GM12878 (cell line): Measurements from ENCODE around the gene GRK5. TPM values are rescaled to one million over a fixed set of nuclear protein-coding genes. Genes with fewer than 3 reads are reported as not detected.

Source experiments
- ATAC-seq: fragments of 200-7000 bp; cut with Tn5 transposase; 3 replicates; pipeline ENCODE4 v1.9.1; 2020; ENCODE audit warnings: mild to moderate bottlenecking, moderate library complexity
- BruUV-seq: library from RNA; stranded (reverse); fragments of 400-500 nt; replicated peaks from 2 replicates; lab custom pipeline; 2021; lab: Mats Ljungman, UMichigan
- CTCF ChIA-PET: fragments of 300-600 bp; sonication (Branson Sonifier 250); formaldehyde crosslinking; extraction: SDS; loops from one replicate; lab custom pipeline; 2021; ENCODE audit warnings: inconsistent platforms; lab: Yijun Ruan, JAX
- POLR2A ChIA-PET: fragments of 350-600 bp; formaldehyde crosslinking; extraction: SDS; loops from one replicate; lab custom pipeline; 2021; ENCODE audit warnings: inconsistent platforms; lab: Charles Lee
- RAD21 ChIA-PET: fragments of 300-600 bp; sonication (Branson Sonifier 250); formaldehyde crosslinking; loops from one replicate; lab custom pipeline; 2023; ENCODE audit warnings: antibody characterized with exemption; ENCODE audit not compliant: unreplicated experiment; lab: Charles Lee
- SMC1A ChIA-PET: fragments of 300-600 bp; sonication (Branson Sonifier 250); formaldehyde crosslinking; loops from one replicate; lab custom pipeline; 2023; ENCODE audit not compliant: unreplicated experiment, uncharacterized antibody; lab: Charles Lee
- DNase-seq: peaks from one replicate; pipeline ENCODE4 v3.0.0-alpha.2; 2011; ENCODE audit warnings: low read depth, low spot score
- FAIRE-seq: peaks from 3 replicates; lab custom pipeline; 2011; peaks lifted over from hg19 to GRCh38; lab: Jason Lieb, UNC
- H2AFZ ChIP-seq: 2 replicates; pipeline ENCODE4 v1.6.0; 2011; ENCODE audit warnings: low read depth, low read length, control low read depth; ENCODE audit not compliant: control insufficient read depth
- H3K27ac ChIP-seq: 2 replicates; pipeline ENCODE4 v1.5.1; 2011; ENCODE audit warnings: control low read depth; ENCODE audit not compliant: control insufficient read depth, insufficient read depth
- H3K27me3 ChIP-seq, 2 experiments: replicated peaks in 1 of 2; 2 replicates each; pipeline versions ENCODE4 v1.6.0 to v1.6.1; 2011; ENCODE audit warnings: low read length in 1 of 2; ENCODE audit not compliant: control insufficient read depth in 2 of 2, insufficient read depth in 2 of 2
- H3K36me3 ChIP-seq, 2 experiments: 2 replicates each; pipeline ENCODE4 v1.5.1; 2011; ENCODE audit warnings: low read length in 1 of 2; ENCODE audit not compliant: control insufficient read depth in 2 of 2, insufficient read depth in 2 of 2
- H3K4me1 ChIP-seq: 2 replicates; pipeline ENCODE4 v1.6.1; 2011; ENCODE audit warnings: mild to moderate bottlenecking, low read length, moderate library complexity, mixed read lengths; ENCODE audit not compliant: control insufficient read depth, insufficient read depth
- H3K4me2 ChIP-seq: 2 replicates; pipeline ENCODE4 v1.6.0; 2011; ENCODE audit warnings: control low read depth; ENCODE audit not compliant: control insufficient read depth, insufficient read depth
- H3K4me3 ChIP-seq: fragments of 200-600 bp; sonication (generic); 2 replicates; pipeline ENCODE4 v1.5.1; 2016
- H3K79me2 ChIP-seq: 2 replicates; pipeline ENCODE4 v1.6.0; 2011; ENCODE audit warnings: low read length; ENCODE audit not compliant: control insufficient read depth, insufficient read depth
- H3K9ac ChIP-seq: 2 replicates; pipeline ENCODE4 v1.8.0; 2011; ENCODE audit warnings: low read length, control low read depth, mixed read lengths; ENCODE audit not compliant: control insufficient read depth, insufficient read depth
- H3K9me3 ChIP-seq: replicated peaks from 3 replicates; pipeline ENCODE4 v1.5.1; 2011; ENCODE audit warnings: mild to moderate bottlenecking, low read length; ENCODE audit not compliant: control insufficient read depth, insufficient read depth
- H4K20me1 ChIP-seq: 2 replicates; pipeline ENCODE4 v1.6.0; 2011; ENCODE audit not compliant: control insufficient read depth, insufficient read depth
- CBX3 ChIP-seq: fragments of 200-600 bp; sonication (generic); IDR thresholded peaks from 2 replicates; pipeline ENCODE4 v1.6.1; 2016; ENCODE audit warnings: low read depth, borderline replicate concordance
- CREB1 ChIP-seq: IDR thresholded peaks from 2 replicates; pipeline ENCODE4 v1.6.1; 2012; ENCODE audit warnings: low read depth, mild to moderate bottlenecking, inconsistent platforms
- JUNB ChIP-seq: IDR thresholded peaks from 2 replicates; pipeline ENCODE4 v1.6.1; 2016; ENCODE audit warnings: antibody characterized with exemption, mild to moderate bottlenecking
- MXI1 ChIP-seq: fragments of 150-350 bp; IDR thresholded peaks from 2 replicates; pipeline ENCODE4 v1.6.1; 2011; ENCODE audit warnings: low read depth, mild to moderate bottlenecking, inconsistent platforms, low read length, improper control_type of control experiment
- NFXL1 ChIP-seq: fragments of 450-650 bp; IDR thresholded peaks from 2 replicates; pipeline ENCODE4 v1.6.1; 2017; ENCODE audit warnings: antibody characterized with exemption, mild to moderate bottlenecking, borderline replicate concordance
- TAF1 ChIP-seq: IDR thresholded peaks from 2 replicates; pipeline ENCODE4 v1.6.1; 2011; ENCODE audit warnings: mild to moderate bottlenecking, low read depth, low read length, borderline replicate concordance
- YY1 ChIP-seq: IDR thresholded peaks from 2 replicates; pipeline ENCODE4 v1.6.1; 2011; ENCODE audit warnings: low read depth, mild to moderate bottlenecking, low read length
- WGBS: methylation state at CpG from one replicate; pipeline ENCODE4 v1.1.6; 2016; ENCODE audit warnings: low lambda C conversion rate; ENCODE audit not compliant: insufficient replicate concordance, insufficient coverage; ENCODE audit errors: missing lambda C conversion rate; 5-methylcytosine and 5-hydroxymethylcytosine counted together
- in situ Hi-C: fragments of 300-500 bp; cut with MboI; formaldehyde crosslinking; loops from 9 replicates; pipeline ENCODE4 v1.14.3; 2018; ENCODE audit warnings: mixed read lengths
- intact Hi-C: fragments of 100-400 bp; cut with micrococcal nuclease; formaldehyde crosslinking; loops from one replicate; pipeline ENCODE4 v1.14.2; 2022; ENCODE audit not compliant: unreplicated experiment
- polyA plus RNA-seq, 11 experiments: library from polyadenylated mRNA; depleted of rRNA in 4 of 11; unstranded in 6 of 11; stranded (reverse) in 5 of 11; fragments of >200 nt; fragmentation: Nextera tagmentation in 4 of 11; fragmentation: Illumina TruSeq in 1 of 11; extraction: Ambion mirVana in 4 of 11; extraction: Trizol in 1 of 11; gene quantifications; 1 replicate in 1 of 11; 2 replicates in 10 of 11; pipeline versions ENCODE4 v1.2.1 to v1.2.3, GENCODE V29; 2011 to 2016; ENCODE audit warnings: inconsistent platforms in 2 of 11, missing spikeins in 2 of 11, low read depth in 1 of 11
- total RNA-seq, 4 experiments: library from RNA; depleted of rRNA in 3 of 4; stranded (reverse); fragments of >200 nt in 3 of 4; fragmentation: Illumina TruSeq in 1 of 4; extraction: Trizol in 1 of 4; gene quantifications; 2 replicates each; pipeline versions ENCODE4 v1.2.1 to v1.2.3, GENCODE V29; 2013 to 2021
- TF ChIP-seq, protein P1 (sequence below): IDR thresholded peaks from 2 replicates; pipeline ENCODE4 v1.6.1; 2011; ENCODE audit warnings: mild to moderate bottlenecking, low read depth, low read length, moderate library complexity; ENCODE audit not compliant: insufficient replicate concordance
- TF ChIP-seq, protein P2 (sequence below): IDR thresholded peaks from 2 replicates; pipeline ENCODE4 v1.6.1; 2012; ENCODE audit warnings: improper control_type of control experiment, low read depth, low read length; ENCODE audit not compliant: insufficient replicate concordance
- TF ChIP-seq, protein P3 (sequence below): fragments of 450-650 bp; IDR thresholded peaks from 2 replicates; pipeline ENCODE4 v1.6.1; 2017; ENCODE audit warnings: mild to moderate bottlenecking

GRK5 gene
- total and polyA plus RNA-seq, 10 of the 15 experiments (the other 5 are each of a cell fraction or from before 2014, with no cell fraction given) = 0.11 to 22.1 (median 10.0) TPM

DNA sequence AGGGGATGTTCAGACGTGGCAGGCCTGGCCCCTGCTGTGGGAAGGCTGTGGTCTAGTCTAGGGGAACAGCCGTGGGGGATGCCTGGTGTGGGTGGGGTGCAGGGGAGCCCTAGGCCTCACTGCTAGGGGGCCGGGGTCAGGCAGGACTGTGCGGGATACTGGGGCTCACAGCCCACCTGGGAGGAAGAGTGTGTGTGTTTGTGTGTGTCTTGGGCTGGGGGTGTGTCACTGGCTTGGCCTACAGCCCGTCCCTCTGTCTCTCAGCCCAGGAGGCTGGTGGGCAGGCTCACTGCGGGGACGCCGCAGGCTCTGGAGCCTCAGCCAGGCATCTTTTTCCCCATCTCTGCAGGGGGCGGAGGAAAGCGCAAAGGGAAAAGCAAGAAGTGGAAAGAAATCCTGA is 118.8 kb downstream of the GRK5 start:
- RAD21 ChIA-PET = no interaction called here

More for the DNA sequence above, 118.8 kb downstream of the GRK5 start:
- Histone ChIP-seq H4K20me1 (peaks cover 3% of the 10 kb centered on the region; the same call in 1 of the 2 replicates), H3K9ac (no peak overlapping the region), H3K9me3 (no peaks in the 10 kb centered on the region), H3K4me1 (no peaks in the 10 kb centered on the region), H3K36me3 (peaks cover 10 to 16% of the 10 kb centered on the region in 2 experiments; a peak in 3 of 4 replicates), H3K79me2 (peaks cover 2% of the 10 kb centered on the region; the same call in 1 of the 2 replicates), H3K27me3 (no peaks in the 10 kb centered on the region), H3K4me2 (no peak overlapping the region), H3K27ac (no peak overlapping the region), H2AFZ (no peak overlapping the region), H3K4me3 (no peak overlapping the region)
- ATAC-seq (no peak), DNase-seq (no peak), FAIRE-seq (no peak)
- BruUV-seq = no TSS peak
- ChIA-PET CTCF (no interaction called here), SMC1A (no interaction called here), POLR2A (no interaction called here)
- intact Hi-C loops = no loop called here
- 85% methylated on average over 10 of the region's 10 CpGs for WGBS
- no peak for TF ChIP-seq CBX3
- no peak for TF ChIP-seq YY1
- TF ChIP-seq, protein P1, sequence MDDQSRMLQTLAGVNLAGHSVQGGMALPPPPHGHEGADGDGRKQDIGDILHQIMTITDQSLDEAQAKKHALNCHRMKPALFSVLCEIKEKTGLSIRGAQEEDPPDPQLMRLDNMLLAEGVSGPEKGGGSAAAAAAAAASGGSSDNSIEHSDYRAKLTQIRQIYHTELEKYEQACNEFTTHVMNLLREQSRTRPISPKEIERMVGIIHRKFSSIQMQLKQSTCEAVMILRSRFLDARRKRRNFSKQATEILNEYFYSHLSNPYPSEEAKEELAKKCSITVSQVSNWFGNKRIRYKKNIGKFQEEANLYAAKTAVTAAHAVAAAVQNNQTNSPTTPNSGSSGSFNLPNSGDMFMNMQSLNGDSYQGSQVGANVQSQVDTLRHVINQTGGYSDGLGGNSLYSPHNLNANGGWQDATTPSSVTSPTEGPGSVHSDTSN = no peak
- TF ChIP-seq MXI1 = no peak
- TF ChIP-seq, protein P2, sequence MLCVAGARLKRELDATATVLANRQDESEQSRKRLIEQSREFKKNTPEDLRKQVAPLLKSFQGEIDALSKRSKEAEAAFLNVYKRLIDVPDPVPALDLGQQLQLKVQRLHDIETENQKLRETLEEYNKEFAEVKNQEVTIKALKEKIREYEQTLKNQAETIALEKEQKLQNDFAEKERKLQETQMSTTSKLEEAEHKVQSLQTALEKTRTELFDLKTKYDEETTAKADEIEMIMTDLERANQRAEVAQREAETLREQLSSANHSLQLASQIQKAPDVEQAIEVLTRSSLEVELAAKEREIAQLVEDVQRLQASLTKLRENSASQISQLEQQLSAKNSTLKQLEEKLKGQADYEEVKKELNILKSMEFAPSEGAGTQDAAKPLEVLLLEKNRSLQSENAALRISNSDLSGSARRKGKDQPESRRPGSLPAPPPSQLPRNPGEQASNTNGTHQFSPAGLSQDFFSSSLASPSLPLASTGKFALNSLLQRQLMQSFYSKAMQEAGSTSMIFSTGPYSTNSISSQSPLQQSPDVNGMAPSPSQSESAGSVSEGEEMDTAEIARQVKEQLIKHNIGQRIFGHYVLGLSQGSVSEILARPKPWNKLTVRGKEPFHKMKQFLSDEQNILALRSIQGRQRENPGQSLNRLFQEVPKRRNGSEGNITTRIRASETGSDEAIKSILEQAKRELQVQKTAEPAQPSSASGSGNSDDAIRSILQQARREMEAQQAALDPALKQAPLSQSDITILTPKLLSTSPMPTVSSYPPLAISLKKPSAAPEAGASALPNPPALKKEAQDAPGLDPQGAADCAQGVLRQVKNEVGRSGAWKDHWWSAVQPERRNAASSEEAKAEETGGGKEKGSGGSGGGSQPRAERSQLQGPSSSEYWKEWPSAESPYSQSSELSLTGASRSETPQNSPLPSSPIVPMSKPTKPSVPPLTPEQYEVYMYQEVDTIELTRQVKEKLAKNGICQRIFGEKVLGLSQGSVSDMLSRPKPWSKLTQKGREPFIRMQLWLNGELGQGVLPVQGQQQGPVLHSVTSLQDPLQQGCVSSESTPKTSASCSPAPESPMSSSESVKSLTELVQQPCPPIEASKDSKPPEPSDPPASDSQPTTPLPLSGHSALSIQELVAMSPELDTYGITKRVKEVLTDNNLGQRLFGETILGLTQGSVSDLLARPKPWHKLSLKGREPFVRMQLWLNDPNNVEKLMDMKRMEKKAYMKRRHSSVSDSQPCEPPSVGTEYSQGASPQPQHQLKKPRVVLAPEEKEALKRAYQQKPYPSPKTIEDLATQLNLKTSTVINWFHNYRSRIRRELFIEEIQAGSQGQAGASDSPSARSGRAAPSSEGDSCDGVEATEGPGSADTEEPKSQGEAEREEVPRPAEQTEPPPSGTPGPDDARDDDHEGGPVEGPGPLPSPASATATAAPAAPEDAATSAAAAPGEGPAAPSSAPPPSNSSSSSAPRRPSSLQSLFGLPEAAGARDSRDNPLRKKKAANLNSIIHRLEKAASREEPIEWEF = no peak
- TF ChIP-seq TAF1 = no peak
- TF ChIP-seq NFXL1 = no peak
- TF ChIP-seq, protein P3, sequence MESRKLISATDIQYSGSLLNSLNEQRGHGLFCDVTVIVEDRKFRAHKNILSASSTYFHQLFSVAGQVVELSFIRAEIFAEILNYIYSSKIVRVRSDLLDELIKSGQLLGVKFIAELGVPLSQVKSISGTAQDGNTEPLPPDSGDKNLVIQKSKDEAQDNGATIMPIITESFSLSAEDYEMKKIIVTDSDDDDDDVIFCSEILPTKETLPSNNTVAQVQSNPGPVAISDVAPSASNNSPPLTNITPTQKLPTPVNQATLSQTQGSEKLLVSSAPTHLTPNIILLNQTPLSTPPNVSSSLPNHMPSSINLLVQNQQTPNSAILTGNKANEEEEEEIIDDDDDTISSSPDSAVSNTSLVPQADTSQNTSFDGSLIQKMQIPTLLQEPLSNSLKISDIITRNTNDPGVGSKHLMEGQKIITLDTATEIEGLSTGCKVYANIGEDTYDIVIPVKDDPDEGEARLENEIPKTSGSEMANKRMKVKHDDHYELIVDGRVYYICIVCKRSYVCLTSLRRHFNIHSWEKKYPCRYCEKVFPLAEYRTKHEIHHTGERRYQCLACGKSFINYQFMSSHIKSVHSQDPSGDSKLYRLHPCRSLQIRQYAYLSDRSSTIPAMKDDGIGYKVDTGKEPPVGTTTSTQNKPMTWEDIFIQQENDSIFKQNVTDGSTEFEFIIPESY = no peak
- no peak for TF ChIP-seq JUNB
- no peak for TF ChIP-seq CREB1
- in situ Hi-C loops = no loop called here
